Epithelial cell of esophagus (primary cell): ENCODE measurements around the gene RPS6KB2.

ENCODE experiments used
- DNase-seq: peaks from one replicate; pipeline ENCODE4 v3.0.0; 2010; ENCODE audit warnings: low read depth
- H3K4me3 ChIP-seq: 2 replicates; pipeline ENCODE4 v1.5.1; 2011; ENCODE audit warnings: mild to moderate bottlenecking, low read length, control low read depth
- CTCF ChIP-seq: IDR thresholded peaks from 2 replicates; pipeline ENCODE4 v1.5.1; 2011; ENCODE audit warnings: low read depth, mild to moderate bottlenecking, low read length, control low read depth, inconsistent platforms; ENCODE audit not compliant: insufficient read depth; ENCODE audit errors: missing control alignments

RPS6KB2 gene

GRCh38 chr11:67458266-67458665 lies 30.0 kb downstream of the RPS6KB2 start:
- no peak for TF ChIP-seq CTCF
- no peak overlapping the region for H3K4me3 ChIP-seq
- no peak for DNase-seq

GRCh38 chr11:67463186-67463585 lies 34.9 kb downstream of the RPS6KB2 start:
- no peak for TF ChIP-seq CTCF
- H3K4me3 ChIP-seq = no peak overlapping the region
- DNase-seq = no peak

GRCh38 chr11:67463680-67464410 lies 35.6 kb downstream of the RPS6KB2 start:
- DNase-seq = peak; percentile 87
- no peak for TF ChIP-seq CTCF
- H3K4me3 ChIP-seq = peak overlapping the region; percentile 20

GRCh38 chr11:67464411-67465188 lies 36.3 kb downstream of the RPS6KB2 start:
- no peak for TF ChIP-seq CTCF
- peak; percentile 94 for DNase-seq
- peak overlapping the region; percentile 57 for H3K4me3 ChIP-seq

- no peak for TF ChIP-seq CTCF
- peak overlapping the region; percentile 57 for H3K4me3 ChIP-seq
- DNase-seq = peak; percentile 27
Measured at GRCh38 chr11:67465189-67465510, 36.9 kb downstream of the RPS6KB2 start.

GRCh38 chr11:67465530-67465929 lies 37.2 kb downstream of the RPS6KB2 start:
- H3K4me3 ChIP-seq = peak overlapping the region; percentile 57
- peak; percentile 60 for DNase-seq

- no peak overlapping the region for H3K4me3 ChIP-seq
- TF ChIP-seq CTCF = no peak
- no peak for DNase-seq
Measured at GRCh38 chr11:67466367-67466766, 38.1 kb downstream of the RPS6KB2 start.
